Activated CD4-positive, alpha-beta T cell treated with anti-CD3 and anti-CD28 coated beads for 48 hours (primary cell): ENCODE results near the gene MAP3K1.
"Not testable (repeated sequence)": the region's sequence is repeated elsewhere in the genome, so short reads cannot be mapped to it uniquely, and the experiment has no call there.

ENCODE experiments used
- DNase-seq: peaks from one replicate; pipeline ENCODE4 v3.0.0-alpha.2; 2020

Gene MAP3K1

GRCh38 chr5:56814963-56815657 is at the start of gene MAP3K1:
MAP3K1 (plus strand) TSS chr5:56815549; CDS start chr5:56815574, 25 bp downstream.
- peak; percentile 80 for DNase-seq

GRCh38 chr5:56766926-56767325 is 48.4 kb upstream of the MAP3K1 start:
- DNase-seq = no peak

GRCh38 chr5:56769875-56770604 is 45.3 kb upstream of the MAP3K1 start:
- DNase-seq = no peak

GRCh38 chr5:56772767-56773166 is 42.6 kb upstream of the MAP3K1 start:
- DNase-seq = no peak

- DNase-seq = no peak
These were observed 40.4 kb upstream of the MAP3K1 start for GRCh38 chr5:56774957-56775356.

- DNase-seq = not testable (repeated sequence)
These were observed 39.0 kb upstream of the MAP3K1 start for GRCh38 chr5:56776212-56776846.

- no peak for DNase-seq
These were observed 32.1 kb upstream of the MAP3K1 start for GRCh38 chr5:56783261-56783660.

GRCh38 chr5:56786346-56786745 is 29.0 kb upstream of the MAP3K1 start:
- DNase-seq = no peak

- DNase-seq = no peak
These were observed 24.0 kb upstream of the MAP3K1 start for GRCh38 chr5:56791396-56791795.

- DNase-seq = no peak
These were observed 16.8 kb upstream of the MAP3K1 start for GRCh38 chr5:56798521-56798920.

GRCh38 chr5:56800186-56800585 is 15.2 kb upstream of the MAP3K1 start:
- no peak for DNase-seq

- no peak for DNase-seq
These were observed 14.1 kb upstream of the MAP3K1 start for GRCh38 chr5:56801256-56801655.

GRCh38 chr5:56802205-56802604 is 13.1 kb upstream of the MAP3K1 start:
- DNase-seq = no peak

GRCh38 chr5:56803025-56803424 is 12.3 kb upstream of the MAP3K1 start:
- DNase-seq = no peak

GRCh38 chr5:56803894-56804293 is 11.5 kb upstream of the MAP3K1 start:
- no peak for DNase-seq

- DNase-seq = no peak
These were observed 7.7 kb upstream of the MAP3K1 start for GRCh38 chr5:56807679-56808078.

GRCh38 chr5:56808211-56808610 is 7.1 kb upstream of the MAP3K1 start:
- DNase-seq = no peak

GRCh38 chr5:56810826-56811225 is 4.5 kb upstream of the MAP3K1 start:
- no peak for DNase-seq

GRCh38 chr5:56812110-56812509 is 3.2 kb upstream of the MAP3K1 start:
- no peak for DNase-seq

GRCh38 chr5:56813302-56813701 is 2.0 kb upstream of the MAP3K1 start:
- DNase-seq = no peak

GRCh38 chr5:56814361-56814962 is 887 bp upstream of the MAP3K1 start:
- DNase-seq = peak; percentile 26

GRCh38 chr5:56815658-56816545 is 553 bp downstream of the MAP3K1 start:
- DNase-seq = peak; percentile 60
